H9 (cell line): Measurements from ENCODE around the gene GM2A. TPM values are rescaled to one million over a fixed set of nuclear protein-coding genes. Genes with fewer than 3 reads are reported as not detected.
A peak's percentile ranks its signal among the peaks of the same experiment; 100 is the strongest.

Source experiments
- DNase-seq: peaks from one replicate; pipeline ENCODE4 v3.0.0-alpha.2; 2017
- H2AFZ ChIP-seq: one replicate; pipeline ENCODE4 v1.6.1; 2013; ENCODE audit warnings: mild to moderate bottlenecking, low read length, control low read depth, moderate library complexity
- H2AK5ac ChIP-seq: 2 replicates; pipeline ENCODE4 v1.6.1; 2013; ENCODE audit warnings: low read length, control low read depth, mixed read lengths; ENCODE audit not compliant: insufficient read length
- H2BK120ac ChIP-seq: one replicate; pipeline ENCODE4 v1.6.1; 2013; ENCODE audit warnings: low read depth, mild to moderate bottlenecking, low read length, control low read depth, inconsistent platforms; ENCODE audit not compliant: poor library complexity, severe bottlenecking
- H2BK12ac ChIP-seq: 2 replicates; pipeline ENCODE4 v1.6.1; 2013; ENCODE audit warnings: low read length, control low read depth, mixed read lengths, low read depth; ENCODE audit not compliant: insufficient read length
- H2BK15ac ChIP-seq: 2 replicates; pipeline ENCODE4 v1.6.1; 2013; ENCODE audit warnings: low read depth, low read length, control low read depth
- H2BK20ac ChIP-seq: one replicate; pipeline ENCODE4 v1.6.1; 2013; ENCODE audit warnings: low read depth, mild to moderate bottlenecking, low read length, control low read depth, inconsistent platforms; ENCODE audit not compliant: poor library complexity, severe bottlenecking
- H2BK5ac ChIP-seq: 2 replicates; pipeline ENCODE4 v1.6.1; 2013; ENCODE audit warnings: low read length, control low read depth, mixed read lengths; ENCODE audit not compliant: insufficient read length
- H3K14ac ChIP-seq: 2 replicates; pipeline ENCODE4 v1.6.1; 2013; ENCODE audit warnings: low read length, control low read depth; ENCODE audit not compliant: insufficient read depth
- H3K18ac ChIP-seq: 2 replicates; pipeline ENCODE4 v1.6.1; 2013; ENCODE audit warnings: low read depth, mild to moderate bottlenecking, mixed read lengths, low read length, control low read depth; ENCODE audit not compliant: insufficient read length
- H3K23ac ChIP-seq: 2 replicates; pipeline ENCODE4 v1.6.1; 2013; ENCODE audit warnings: low read length, control low read depth, mixed read lengths, low read depth; ENCODE audit not compliant: insufficient read length
- H3K23me2 ChIP-seq: 2 replicates; pipeline ENCODE4 v1.6.1; 2013; ENCODE audit warnings: low read depth, mild to moderate bottlenecking, mixed read lengths, low read length, control low read depth; ENCODE audit not compliant: insufficient read length, poor library complexity, severe bottlenecking
- H3K27ac ChIP-seq: 2 replicates; pipeline ENCODE4 v1.5.1; 2013; ENCODE audit warnings: low read length, control low read depth, mixed read lengths, low read depth; ENCODE audit not compliant: insufficient read length
- H3K27me3 ChIP-seq: 2 replicates; pipeline ENCODE4 v1.6.1; 2013; ENCODE audit warnings: low read length, control low read depth, inconsistent platforms; ENCODE audit not compliant: insufficient read depth
- H3K4ac ChIP-seq: 2 replicates; pipeline ENCODE4 v1.6.1; 2013; ENCODE audit warnings: low read depth, mild to moderate bottlenecking, control low read depth, inconsistent platforms, low read length, moderate library complexity
- H3K4me1 ChIP-seq: 2 replicates; pipeline ENCODE4 v1.6.1; 2013; ENCODE audit warnings: low read length, control low read depth, inconsistent platforms; ENCODE audit not compliant: insufficient read depth
- H3K4me2 ChIP-seq: 2 replicates; pipeline ENCODE4 v1.6.1; 2013; ENCODE audit warnings: low read length, control low read depth, mixed read lengths; ENCODE audit not compliant: insufficient read length, insufficient read depth
- H3K56ac ChIP-seq: 2 replicates; pipeline ENCODE4 v1.6.1; 2013; ENCODE audit warnings: low read depth, mild to moderate bottlenecking, mixed read lengths, low read length, control low read depth; ENCODE audit not compliant: insufficient read length
- H3K79me1 ChIP-seq: 2 replicates; pipeline ENCODE4 v1.6.1; 2013; ENCODE audit warnings: low read depth, mild to moderate bottlenecking, moderate library complexity, low read length, control low read depth, inconsistent platforms; ENCODE audit not compliant: insufficient read depth, poor library complexity, severe bottlenecking
- H3K79me2 ChIP-seq: 2 replicates; pipeline ENCODE4 v1.6.1; 2013; ENCODE audit warnings: low read length, control low read depth, inconsistent platforms; ENCODE audit not compliant: insufficient read depth
- H3K9ac ChIP-seq: 2 replicates; pipeline ENCODE4 v1.6.1; 2013; ENCODE audit warnings: low read length, control low read depth, mixed read lengths; ENCODE audit not compliant: insufficient read length; ENCODE audit errors: extremely low read depth
- H3K9me3 ChIP-seq: one replicate; pipeline ENCODE4 v1.6.1; 2013; ENCODE audit warnings: low read depth, low read length, inconsistent platforms; ENCODE audit not compliant: control insufficient read depth
- H3T11ph ChIP-seq: one replicate; pipeline ENCODE4 v1.6.1; 2013; ENCODE audit warnings: mild to moderate bottlenecking, low read length, control low read depth, inconsistent platforms
- H4K20me1 ChIP-seq: one replicate; pipeline ENCODE4 v1.6.1; 2013; ENCODE audit not compliant: control insufficient read depth, insufficient read length, insufficient read depth
- H4K5ac ChIP-seq: 2 replicates; pipeline ENCODE4 v1.6.1; 2013; ENCODE audit warnings: low read depth, mild to moderate bottlenecking, mixed read lengths, low read length, control low read depth; ENCODE audit not compliant: insufficient read length
- H4K8ac ChIP-seq: replicated peaks from 2 replicates; pipeline ENCODE4 v1.6.1; 2013; ENCODE audit warnings: low read length, control low read depth, mixed read lengths, low read depth; ENCODE audit not compliant: insufficient read length
- H4K91ac ChIP-seq: 2 replicates; pipeline ENCODE4 v1.6.1; 2013; ENCODE audit warnings: low read depth, mild to moderate bottlenecking, moderate library complexity, mixed read lengths, low read length, control low read depth; ENCODE audit not compliant: insufficient read length
- H3K27ac Mint-ChIP-seq, 3 experiments: 2 replicates in 2 of 3; 3 replicates in 1 of 3; pipeline ENCODE4 v1.8.0; 2020 to 2021; ENCODE audit warnings: mixed read lengths in 3 of 3, mild to moderate bottlenecking in 1 of 3, moderate library complexity in 1 of 3
- H3K27me3 Mint-ChIP-seq: 2 replicates; pipeline ENCODE4 v1.8.0; 2021; ENCODE audit warnings: low read depth, mild to moderate bottlenecking, moderate library complexity, mixed read lengths
- H3K36me3 Mint-ChIP-seq, 3 experiments: 2 replicates in 2 of 3; 3 replicates in 1 of 3; pipeline ENCODE4 v1.8.0; 2020 to 2021; ENCODE audit warnings: low read depth in 3 of 3, mixed read lengths in 3 of 3; ENCODE audit not compliant: insufficient read depth in 1 of 3
- H3K4me1 Mint-ChIP-seq, 2 experiments: 2 replicates each; pipeline ENCODE4 v1.8.0; 2020; ENCODE audit warnings: mixed read lengths in 2 of 2
- H3K4me3 Mint-ChIP-seq, 2 experiments: 2 replicates in 1 of 2; 3 replicates in 1 of 2; pipeline ENCODE4 v1.8.0; 2020 to 2021; ENCODE audit warnings: mild to moderate bottlenecking in 2 of 2, mixed read lengths in 2 of 2, moderate library complexity in 1 of 2
- H3K9me3 Mint-ChIP-seq, 2 experiments: 2 replicates in 1 of 2; 3 replicates in 1 of 2; pipeline ENCODE4 v1.8.0; 2020; ENCODE audit warnings: mild to moderate bottlenecking in 2 of 2, mixed read lengths in 2 of 2, moderate library complexity in 1 of 2
- CTCF ChIP-seq: fragments of 200-600 bp; sonication (generic); conservative IDR thresholded peaks from 3 replicates; pipeline ENCODE4 v1.8.0; 2021; ENCODE audit warnings: antibody characterized with exemption, mild to moderate bottlenecking
- WGBS: extraction: QIAGEN DNeasy Blood & Tissue Kit; methylation state at CpG from one replicate; pipeline ENCODE4 v1.1.7; 2013; ENCODE audit warnings: missing lambda C conversion rate, low lambda C conversion rate, mixed read lengths; ENCODE audit not compliant: insufficient read length; ENCODE audit errors: extremely low coverage; 5-methylcytosine and 5-hydroxymethylcytosine counted together
- total RNA-seq: library from RNA; stranded (reverse); gene quantifications from 2 replicates; pipeline ENCODE4 v1.2.1, GENCODE V29; 2021

GM2A gene
- total RNA-seq, 1 experiment from 2014 or later, result 27.8 TPM

GRCh38 chr5:151259931-151260330 lies 6.9 kb downstream of the GM2A start:
- Histone ChIP-seq H3K4me1 (peaks cover 3% of the 10 kb centered on the region; the same call in 1 of the 2 replicates), H2BK120ac (no peak overlapping the region), H3K79me2 (no peaks in the 10 kb centered on the region; the same call in 1 of the 2 replicates), H2AK5ac (no peak overlapping the region), H3K9ac (no peak overlapping the region), H3K4ac (no peak overlapping the region), H3K27ac (no peak overlapping the region), H3K23me2 (no peaks in the 10 kb centered on the region), H3K4me2 (no peak overlapping the region), H4K8ac (no peak overlapping the region), H3K27me3 (no peaks in the 10 kb centered on the region), H3K23ac (no peak overlapping the region), H3T11ph (no peak overlapping the region), H3K79me1 (no peaks in the 10 kb centered on the region), H2BK12ac (no peak overlapping the region), H2BK5ac (no peak overlapping the region), H4K20me1 (no peaks in the 10 kb centered on the region), H2AFZ (no peak overlapping the region), H3K9me3 (no peaks in the 10 kb centered on the region), H4K91ac (no peak overlapping the region), H3K18ac (no peak overlapping the region), H3K56ac (no peak overlapping the region), H4K5ac (no peak overlapping the region), H3K14ac (no peak overlapping the region), H2BK20ac (no peak overlapping the region), H2BK15ac (no peak overlapping the region)
- Mint-ChIP-seq H3K27ac (peak overlapping the region in 1 of 3 experiments; percentile 39; a peak in 1 of 7 replicates), H3K4me3 (no peak overlapping the region), H3K9me3 (no peaks in the 10 kb centered on the region), H3K4me1 (peaks cover 15 to 19% of the 10 kb centered on the region in 2 experiments), H3K27me3 (no peaks in the 10 kb centered on the region), H3K36me3 (peaks cover 0 to 4% (median 1%) of the 10 kb centered on the region in 3 experiments; a peak in 3 of 7 replicates)
- no peak for TF ChIP-seq CTCF
- DNase-seq, result no peak
- WGBS, result no CpG with 5 or more reads among the region's 4 CpGs
